ENCODE data around the gene DOK3. TPM values are rescaled to one million over a fixed set of nuclear protein-coding genes. Genes with fewer than 3 reads are reported as not detected.

The DOK3 gene
- total RNA-seq, 6 experiments from 2014 or later, result 2.5 to 6.6 (median 3.9) TPM

GRCh38 chr5:177466861-177467260 lies 42.8 kb downstream of the DOK3 start:
- ATAC-seq (no peak), DNase-seq (no peak)
- 84% methylated on average over 6 of the region's 25 CpGs for WGBS (ENCODE audit: insufficient coverage, low coverage, low lambda C conversion rate, missing lambda C conversion rate)
- Histone ChIP-seq H3K4me3 (no peak overlapping the region), H3K4me1 (no peaks in the 10 kb centered on the region), H3K9me3 (peaks cover 0 to 2% (median 0%) of the 10 kb centered on the region in 4 donors), H3K36me3 (no peaks in the 10 kb centered on the region), H3K27me3 (no peaks in the 10 kb centered on the region), H3K27ac (no peak overlapping the region)
- TF ChIP-seq CTCF (IDR thresholded peaks at IDR 0.05), result no peak
- no peak for TF ChIP-seq POLR2A (IDR thresholded peaks at IDR 0.05)
- intact Hi-C loops (cut with DNase I), result no loop called here

- intact Hi-C loops (cut with DNase I), result no loop called here
- H3K4me1 ChIP-seq, result no peaks in the 10 kb centered on the region
- no peak overlapping the region for H3K4me3 ChIP-seq
- ATAC-seq (no peak), DNase-seq (no peak)
- peaks cover 0 to 2% (median 0%) of the 10 kb centered on the region in 4 donors for H3K9me3 ChIP-seq
- no peak overlapping the region for H3K27ac ChIP-seq
- no peak for TF ChIP-seq POLR2A (IDR thresholded peaks at IDR 0.05)
- no peak for TF ChIP-seq CTCF (IDR thresholded peaks at IDR 0.05)
- H3K27me3 ChIP-seq, result no peaks in the 10 kb centered on the region
- no peaks in the 10 kb centered on the region for H3K36me3 ChIP-seq
- WGBS (ENCODE audit: insufficient coverage, low coverage, low lambda C conversion rate, missing lambda C conversion rate), result 92% methylated on average over 11 of the region's 11 CpGs
Observed at GRCh38 chr5:177465044-177465443, 44.6 kb downstream of the DOK3 start.

- no peak overlapping the region for H3K4me3 ChIP-seq
- ATAC-seq, result peak; percentile 18 to 38 (median 28)
- no peak for DNase-seq
- intact Hi-C loops (cut with DNase I), result no loop called here
- WGBS (ENCODE audit: insufficient coverage, low coverage, low lambda C conversion rate, missing lambda C conversion rate), result 34% methylated on average over 3 of the region's 27 CpGs
- no peaks in the 10 kb centered on the region for H3K4me1 ChIP-seq
- peaks cover 0 to 2% (median 0%) of the 10 kb centered on the region in 4 donors for H3K9me3 ChIP-seq
- TF ChIP-seq CTCF (IDR thresholded peaks at IDR 0.05) (no peak), POLR2A (IDR thresholded peaks at IDR 0.05) (no peak)
- H3K27ac ChIP-seq, result no peak overlapping the region
- H3K36me3 ChIP-seq, result no peaks in the 10 kb centered on the region
- H3K27me3 ChIP-seq, result no peaks in the 10 kb centered on the region
Observed at GRCh38 chr5:177462021-177462670, 47.5 kb downstream of the DOK3 start.

GRCh38 chr5:177459819-177460628 lies 49.6 kb downstream of the DOK3 start:
- 75% methylated on average over 1 of the region's 28 CpGs for WGBS (ENCODE audit: insufficient coverage, low coverage, low lambda C conversion rate, missing lambda C conversion rate)
- peaks cover 0 to under 1% (median 0%) of the 10 kb centered on the region in 4 donors for H3K9me3 ChIP-seq
- intact Hi-C loops (cut with DNase I), result loop anchor here in 1 of 2 donors (10.0 kb wide), 1 partner anchor 145 kb away; the partner anchor contains the start of gene MXD3
- ATAC-seq (no peak), DNase-seq (no peak)
- TF ChIP-seq CTCF (IDR thresholded peaks at IDR 0.05), result no peak
- no peak for TF ChIP-seq POLR2A (IDR thresholded peaks at IDR 0.05)
- H3K27ac ChIP-seq, result no peak overlapping the region
- H3K27me3 ChIP-seq, result no peaks in the 10 kb centered on the region
- H3K4me3 ChIP-seq, result no peak overlapping the region
- H3K4me1 ChIP-seq, result peaks cover 0 to 5% (median 0%) of the 10 kb centered on the region in 4 donors
- H3K36me3 ChIP-seq, result no peaks in the 10 kb centered on the region
